ENCODE data around the gene RSL24D1. TPM values are rescaled to one million over a fixed set of nuclear protein-coding genes. Genes with fewer than 3 reads are reported as not detected.
"Not testable (repeated sequence)": the region's sequence is repeated elsewhere in the genome, so short reads cannot be mapped to it uniquely, and the experiment has no call there.

Gene RSL24D1
- total RNA-seq, 1 donor from 2014 or later, result 60.2 TPM

GRCh38 chr15:55218056-55218455 lies 21.3 kb upstream of the RSL24D1 start:
- peak in 1 of 2 donors; percentile 8 for DNase-seq (ENCODE audit: low read depth in 2 of 2)

- DNase-seq (ENCODE audit: low read depth in 2 of 2), result no peak
Observed at GRCh38 chr15:55204464-55204863, 7.7 kb upstream of the RSL24D1 start.

GRCh38 chr15:55202206-55202605 lies 5.5 kb upstream of the RSL24D1 start:
- DNase-seq (ENCODE audit: low read depth in 2 of 2), result no peak

GRCh38 chr15:55198706-55199105 lies 2.0 kb upstream of the RSL24D1 start:
- no peak for DNase-seq (ENCODE audit: low read depth in 2 of 2)

- DNase-seq (ENCODE audit: low read depth in 2 of 2), result no peak
Observed at GRCh38 chr15:55197719-55198118, 978 bp upstream of the RSL24D1 start.

- DNase-seq (ENCODE audit: low read depth in 2 of 2), result no peak
Observed at GRCh38 chr15:55197362-55197705, 593 bp upstream of the RSL24D1 start.

- peak in 1 of 2 donors; percentile 11 for DNase-seq (ENCODE audit: low read depth in 2 of 2)
Observed at GRCh38 chr15:55195996-55196395, 745 bp downstream of the RSL24D1 start.

- no peak for DNase-seq (ENCODE audit: low read depth in 2 of 2)
Observed at GRCh38 chr15:55194256-55194655, 2.5 kb downstream of the RSL24D1 start.

- peak in 1 of 2 donors; percentile 56 for DNase-seq (ENCODE audit: low read depth in 2 of 2)
Observed at GRCh38 chr15:55186331-55186730, 10.4 kb downstream of the RSL24D1 start.

- DNase-seq (ENCODE audit: low read depth in 2 of 2), result peak in 1 of 2 donors; percentile 4
Observed at GRCh38 chr15:55183679-55184078, 13.1 kb downstream of the RSL24D1 start.

- no peak for DNase-seq (ENCODE audit: low read depth in 2 of 2)
Observed at GRCh38 chr15:55179141-55179540, 17.6 kb downstream of the RSL24D1 start.

GRCh38 chr15:55170361-55170760 lies 26.4 kb downstream of the RSL24D1 start:
- DNase-seq (ENCODE audit: low read depth in 2 of 2), result no peak

- peak; percentile 48 to 84 for DNase-seq (ENCODE audit: low read depth in 2 of 2)
Observed at GRCh38 chr15:55168350-55168974, 28.3 kb downstream of the RSL24D1 start.

GRCh38 chr15:55164284-55164683 lies 32.5 kb downstream of the RSL24D1 start:
- DNase-seq (ENCODE audit: low read depth in 2 of 2), result no peak

GRCh38 chr15:55151631-55152030 lies 45.1 kb downstream of the RSL24D1 start:
- no peak for DNase-seq (ENCODE audit: low read depth in 2 of 2)

- not testable (repeated sequence) for DNase-seq (ENCODE audit: low read depth in 2 of 2)
Observed at GRCh38 chr15:55143132-55143531, 53.6 kb downstream of the RSL24D1 start.

- no peak for DNase-seq (ENCODE audit: low read depth in 2 of 2)
Observed at GRCh38 chr15:55133972-55134371, 62.8 kb downstream of the RSL24D1 start.

GRCh38 chr15:55132672-55133071 lies 64.1 kb downstream of the RSL24D1 start:
- no peak for DNase-seq (ENCODE audit: low read depth in 2 of 2)

Other genes starting within 250 kb of the RSL24D1 start
- gene RAB27A, start 92.9 kb upstream of the RSL24D1 start, total RNA-seq, result 6.2 and 6.8 TPM in 2 replicates
- gene PIGBOS1, start 122.2 kb upstream of the RSL24D1 start, total RNA-seq, result 4.8 and 5.3 TPM in 2 replicates
- 7.5 and 9.1 TPM in 2 replicates for gene PIGB, start 122.3 kb upstream of the RSL24D1 start, total RNA-seq
- 38.6 and 47.2 TPM in 2 replicates for gene CCPG1, start 211.4 kb upstream of the RSL24D1 start, total RNA-seq
- gene PIERCE2, start 211.6 kb upstream of the RSL24D1 start, total RNA-seq, result 0.89 and 1.0 TPM in 2 replicates